Ishikawa (cell line): ENCODE measurements around the gene CLEC12A.

Source experiments
- CEBPB ChIP-seq: IDR thresholded peaks from 2 replicates; pipeline ENCODE4 v1.6.1; 2012
- CREB1 ChIP-seq: IDR thresholded peaks from 2 replicates; pipeline ENCODE4 v1.6.1; 2012; ENCODE audit warnings: low read depth
- EGR1 ChIP-seq: IDR thresholded peaks from 2 replicates; pipeline ENCODE4 v1.6.1; 2012
- EP300 ChIP-seq: IDR thresholded peaks from 2 replicates; pipeline ENCODE4 v1.6.1; 2012; ENCODE audit warnings: borderline replicate concordance
- NFIC ChIP-seq: IDR thresholded peaks from 2 replicates; pipeline ENCODE4 v1.6.1; 2012
- RAD21 ChIP-seq: IDR thresholded peaks from 2 replicates; pipeline ENCODE4 v1.6.1; 2012; ENCODE audit warnings: low read depth
- TAF1 ChIP-seq: IDR thresholded peaks from 2 replicates; pipeline ENCODE4 v1.6.1; 2012; ENCODE audit warnings: low read depth, mild to moderate bottlenecking
- TCF12 ChIP-seq: IDR thresholded peaks from 2 replicates; pipeline ENCODE4 v1.6.1; 2012; ENCODE audit warnings: low read depth
- TEAD4 ChIP-seq: IDR thresholded peaks from 2 replicates; pipeline ENCODE4 v1.6.1; 2012
- YY1 ChIP-seq: IDR thresholded peaks from 2 replicates; pipeline ENCODE4 v1.6.1; 2012; ENCODE audit warnings: low read depth
- TF ChIP-seq, protein P1 (sequence below): IDR thresholded peaks from 2 replicates; pipeline ENCODE4 v1.6.1; 2012; ENCODE audit warnings: low read depth, mild to moderate bottlenecking
- TF ChIP-seq, protein P2 (sequence below): IDR thresholded peaks from 2 replicates; pipeline ENCODE4 v1.6.1; 2012

DNA sequence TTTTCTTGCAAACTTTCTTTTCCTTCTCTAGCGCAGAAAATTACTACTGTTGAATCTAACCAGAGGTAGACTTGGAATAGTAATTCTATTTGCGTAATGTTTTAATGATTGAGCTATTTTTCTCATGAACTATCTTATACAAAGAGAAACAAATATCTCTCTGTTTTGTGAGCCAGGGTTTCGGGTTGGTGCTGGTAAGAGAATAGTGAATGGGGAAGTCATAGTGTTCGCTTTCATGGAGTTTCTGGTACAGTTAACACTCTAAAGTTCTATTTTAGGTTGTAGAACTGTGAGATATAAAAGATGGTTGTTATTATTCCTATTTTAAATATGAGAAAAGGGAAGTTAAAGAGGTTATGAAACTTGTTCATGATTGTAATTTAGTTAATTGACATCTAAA is 21.1 kb downstream of the CLEC12A start:
- TF ChIP-seq TAF1 = no peak
- TF ChIP-seq EP300 = no peak
- TF ChIP-seq YY1 = no peak
- TF ChIP-seq CEBPB = no peak
- no peak for TF ChIP-seq EGR1
- TF ChIP-seq, protein P1, sequence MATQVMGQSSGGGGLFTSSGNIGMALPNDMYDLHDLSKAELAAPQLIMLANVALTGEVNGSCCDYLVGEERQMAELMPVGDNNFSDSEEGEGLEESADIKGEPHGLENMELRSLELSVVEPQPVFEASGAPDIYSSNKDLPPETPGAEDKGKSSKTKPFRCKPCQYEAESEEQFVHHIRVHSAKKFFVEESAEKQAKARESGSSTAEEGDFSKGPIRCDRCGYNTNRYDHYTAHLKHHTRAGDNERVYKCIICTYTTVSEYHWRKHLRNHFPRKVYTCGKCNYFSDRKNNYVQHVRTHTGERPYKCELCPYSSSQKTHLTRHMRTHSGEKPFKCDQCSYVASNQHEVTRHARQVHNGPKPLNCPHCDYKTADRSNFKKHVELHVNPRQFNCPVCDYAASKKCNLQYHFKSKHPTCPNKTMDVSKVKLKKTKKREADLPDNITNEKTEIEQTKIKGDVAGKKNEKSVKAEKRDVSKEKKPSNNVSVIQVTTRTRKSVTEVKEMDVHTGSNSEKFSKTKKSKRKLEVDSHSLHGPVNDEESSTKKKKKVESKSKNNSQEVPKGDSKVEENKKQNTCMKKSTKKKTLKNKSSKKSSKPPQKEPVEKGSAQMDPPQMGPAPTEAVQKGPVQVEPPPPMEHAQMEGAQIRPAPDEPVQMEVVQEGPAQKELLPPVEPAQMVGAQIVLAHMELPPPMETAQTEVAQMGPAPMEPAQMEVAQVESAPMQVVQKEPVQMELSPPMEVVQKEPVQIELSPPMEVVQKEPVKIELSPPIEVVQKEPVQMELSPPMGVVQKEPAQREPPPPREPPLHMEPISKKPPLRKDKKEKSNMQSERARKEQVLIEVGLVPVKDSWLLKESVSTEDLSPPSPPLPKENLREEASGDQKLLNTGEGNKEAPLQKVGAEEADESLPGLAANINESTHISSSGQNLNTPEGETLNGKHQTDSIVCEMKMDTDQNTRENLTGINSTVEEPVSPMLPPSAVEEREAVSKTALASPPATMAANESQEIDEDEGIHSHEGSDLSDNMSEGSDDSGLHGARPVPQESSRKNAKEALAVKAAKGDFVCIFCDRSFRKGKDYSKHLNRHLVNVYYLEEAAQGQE = no peak
- TF ChIP-seq TCF12 = no peak
- no peak for TF ChIP-seq NFIC
- no peak for TF ChIP-seq RAD21
- TF ChIP-seq, protein P2, sequence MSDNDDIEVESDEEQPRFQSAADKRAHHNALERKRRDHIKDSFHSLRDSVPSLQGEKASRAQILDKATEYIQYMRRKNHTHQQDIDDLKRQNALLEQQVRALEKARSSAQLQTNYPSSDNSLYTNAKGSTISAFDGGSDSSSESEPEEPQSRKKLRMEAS = no peak
- no peak for TF ChIP-seq CREB1
- TF ChIP-seq TEAD4 = no peak
